H1 (cell line): ENCODE data around the gene CAMK2A. TPM values are rescaled to one million over a fixed set of nuclear protein-coding genes. Genes with fewer than 3 reads are reported as not detected.

Experiments
- CTCF ChIA-PET: fragments of 300-600 bp; sonication (Branson Sonifier 250); formaldehyde crosslinking; loops from one replicate; lab custom pipeline; 2021; ENCODE audit not compliant: partially characterized antibody; lab: Charles Lee
- POLR2A ChIA-PET: fragments of 300-600 bp; sonication (Branson Sonifier 250); formaldehyde crosslinking; loops from one replicate; lab custom pipeline; 2021; ENCODE audit warnings: inconsistent platforms; ENCODE audit not compliant: partially characterized antibody; lab: Charles Lee
- DNase-seq, 2 experiments: peaks; one replicate each; pipeline versions ENCODE4 v3.0.0 to v3.0.0-alpha.2; 2010 to 2022; ENCODE audit warnings: low spot score in 2 of 2, low read depth in 1 of 2, mixed read lengths in 1 of 2
- FAIRE-seq: peaks from 2 replicates; lab custom pipeline; 2011; peaks lifted over from hg19 to GRCh38; lab: Jason Lieb, UNC
- H2AFZ ChIP-seq: 2 replicates; pipeline ENCODE4 v1.8.1; 2012; ENCODE audit warnings: low read length, inconsistent platforms
- H2AK5ac ChIP-seq: 2 replicates; pipeline ENCODE4 v1.6.1; 2013; ENCODE audit warnings: low read depth, low read length
- H2BK120ac ChIP-seq: replicated peaks from 2 replicates; pipeline ENCODE3; 2013; ENCODE audit warnings: low read depth, low read length, inconsistent platforms
- H2BK12ac ChIP-seq: 2 replicates; pipeline ENCODE4 v1.6.1; 2013; ENCODE audit warnings: low read depth, low read length
- H2BK15ac ChIP-seq: 2 replicates; pipeline ENCODE4 v1.6.1; 2013; ENCODE audit warnings: low read length
- H2BK20ac ChIP-seq: 2 replicates; pipeline ENCODE4 v1.6.1; 2013; ENCODE audit warnings: low read length
- H2BK5ac ChIP-seq: 2 replicates; pipeline ENCODE4 v1.6.1; 2013; ENCODE audit warnings: low read depth, low read length
- H3K14ac ChIP-seq: 2 replicates; pipeline ENCODE4 v1.6.1; 2013; ENCODE audit warnings: inconsistent platforms; ENCODE audit not compliant: insufficient read length
- H3K18ac ChIP-seq: 2 replicates; pipeline ENCODE4 v1.6.1; 2013; ENCODE audit warnings: low read length; ENCODE audit errors: extremely low read depth
- H3K23ac ChIP-seq: 2 replicates; pipeline ENCODE4 v1.6.1; 2013; ENCODE audit warnings: inconsistent platforms; ENCODE audit not compliant: insufficient read length
- H3K23me2 ChIP-seq: 2 replicates; pipeline ENCODE4 v1.6.1; 2013; ENCODE audit warnings: low read depth, low read length
- H3K27ac ChIP-seq: 2 replicates; pipeline ENCODE4 v1.6.1; 2011; ENCODE audit warnings: low read depth, low read length, inconsistent platforms
- H3K27me3 ChIP-seq, 4 experiments: replicated peaks in 1 of 4; 1 replicate in 1 of 4; 2 replicates in 3 of 4; pipeline versions ENCODE4 v1.6.1 to v1.8.1; 2011 to 2013; ENCODE audit warnings: low read length in 3 of 4, mild to moderate bottlenecking in 3 of 4, inconsistent platforms in 2 of 4, mixed read lengths in 2 of 4, moderate library complexity in 1 of 4; ENCODE audit not compliant: control insufficient read depth in 3 of 4, insufficient read depth in 3 of 4; ENCODE audit errors: extremely low read depth in 1 of 4
- H3K36me3 ChIP-seq, 4 experiments: 2 replicates each; pipeline versions ENCODE4 v1.6.1 to v1.8.1; 2011 to 2013; ENCODE audit warnings: mild to moderate bottlenecking in 4 of 4, low read length in 3 of 4, moderate library complexity in 2 of 4, control low read depth in 1 of 4, inconsistent platforms in 1 of 4; ENCODE audit not compliant: insufficient read depth in 4 of 4, control insufficient read depth in 2 of 4
- H3K4ac ChIP-seq: replicated peaks from 2 replicates; pipeline ENCODE3; 2013; ENCODE audit warnings: low read length, low read depth, mixed read lengths, inconsistent platforms; ENCODE audit not compliant: insufficient read length
- H3K4me1 ChIP-seq, 4 experiments: replicated peaks in 1 of 4; 1 replicate in 1 of 4; 2 replicates in 3 of 4; pipeline versions ENCODE4 v1.6.1 to v1.8.1; 2011 to 2013; ENCODE audit warnings: low read length in 3 of 4, inconsistent platforms in 2 of 4, mixed read lengths in 1 of 4; ENCODE audit not compliant: insufficient read depth in 4 of 4, control insufficient read depth in 3 of 4
- H3K4me2 ChIP-seq, 2 experiments: 2 replicates each; pipeline versions ENCODE4 v1.6.1 to v1.8.1; 2011 to 2013; ENCODE audit warnings: low read depth in 2 of 2, low read length in 2 of 2, control low read depth in 1 of 2, inconsistent platforms in 1 of 2, mild to moderate bottlenecking in 1 of 2; ENCODE audit not compliant: insufficient read depth in 1 of 2
- H3K4me3 ChIP-seq, 4 experiments: fragments of 200-600, 300-600 bp in 1 of 4; sonication (generic), shearing (Covaris generic), sonication (Bioruptor Twin) in 1 of 4; 2 replicates each; pipeline versions ENCODE4 v1.5.1 to v1.8.1; 2011 to 2016; ENCODE audit warnings: low read length in 4 of 4, low read depth in 3 of 4, control low read depth in 2 of 4, inconsistent platforms in 2 of 4, mild to moderate bottlenecking in 2 of 4, mixed read lengths in 1 of 4, moderate library complexity in 1 of 4; ENCODE audit not compliant: insufficient read depth in 2 of 4; ENCODE audit errors: extremely low read depth in 1 of 4
- H3K56ac ChIP-seq: replicated peaks from 2 replicates; pipeline ENCODE3; 2013; ENCODE audit warnings: low read depth, mild to moderate bottlenecking, mixed read lengths, low read length, inconsistent platforms; ENCODE audit not compliant: insufficient read length
- H3K79me1 ChIP-seq: 2 replicates; pipeline ENCODE4 v1.6.1; 2013; ENCODE audit warnings: low read depth, low read length, control low read depth
- H3K79me2 ChIP-seq, 2 experiments: 2 replicates each; pipeline versions ENCODE4 v1.6.1 to v1.8.1; 2012 to 2013; ENCODE audit warnings: low read length in 2 of 2, mild to moderate bottlenecking in 2 of 2, inconsistent platforms in 1 of 2; ENCODE audit not compliant: insufficient read depth in 2 of 2, control insufficient read depth in 1 of 2
- H3K9ac ChIP-seq, 4 experiments: replicated peaks in 1 of 4; 1 replicate in 1 of 4; 2 replicates in 3 of 4; pipeline versions ENCODE4 v1.6.1 to v1.8.1; 2011 to 2013; ENCODE audit warnings: low read depth in 3 of 4, low read length in 3 of 4, control low read depth in 2 of 4, mild to moderate bottlenecking in 2 of 4, moderate library complexity in 2 of 4, inconsistent platforms in 1 of 4; ENCODE audit errors: extremely low read depth in 1 of 4
- H3K9me3 ChIP-seq, 2 experiments: 2 replicates each; pipeline versions ENCODE4 v1.6.1 to v1.8.1; 2012 to 2013; ENCODE audit warnings: mild to moderate bottlenecking in 2 of 2, moderate library complexity in 2 of 2, control low read depth in 1 of 2, inconsistent platforms in 1 of 2, low read depth in 1 of 2, low read length in 1 of 2, mixed read lengths in 1 of 2; ENCODE audit not compliant: insufficient read depth in 2 of 2
- H4K20me1 ChIP-seq, 2 experiments: replicated peaks in 1 of 2; 2 replicates each; pipeline versions ENCODE3 to v1.8.1; 2011 to 2013; ENCODE audit warnings: inconsistent platforms in 2 of 2, low read length in 2 of 2, mild to moderate bottlenecking in 1 of 2; ENCODE audit not compliant: insufficient read depth in 2 of 2, control insufficient read depth in 1 of 2
- H4K5ac ChIP-seq: 2 replicates; pipeline ENCODE4 v1.6.1; 2013; ENCODE audit warnings: low read length, low read depth, mixed read lengths, inconsistent platforms; ENCODE audit not compliant: insufficient read length
- H4K8ac ChIP-seq: 2 replicates; pipeline ENCODE4 v1.8.0; 2013; ENCODE audit warnings: mild to moderate bottlenecking, moderate library complexity, low read length, inconsistent platforms; ENCODE audit not compliant: insufficient read depth; ENCODE audit errors: extremely low read depth
- H4K91ac ChIP-seq: replicated peaks from 2 replicates; pipeline ENCODE3; 2013; ENCODE audit warnings: low read length, mixed read lengths, inconsistent platforms; ENCODE audit not compliant: insufficient read length
- CTBP2 ChIP-seq: IDR thresholded peaks from 2 replicates; pipeline ENCODE4 v1.7.0; 2011; ENCODE audit warnings: borderline replicate concordance, mild to moderate bottlenecking, moderate library complexity, mixed read lengths, low read length; ENCODE audit not compliant: insufficient read depth, insufficient read length
- EZH2 ChIP-seq: fragments of 200-600 bp; sonication (generic); IDR thresholded peaks from 2 replicates; pipeline ENCODE4 v1.7.1; 2012; ENCODE audit warnings: low read depth, mild to moderate bottlenecking, moderate library complexity, low read length, inconsistent platforms; ENCODE audit not compliant: severe bottlenecking
- GABPA ChIP-seq: IDR thresholded peaks from 2 replicates; pipeline ENCODE4 v1.6.1; 2011; ENCODE audit warnings: mild to moderate bottlenecking, low read length, moderate library complexity, borderline replicate concordance; ENCODE audit not compliant: insufficient read depth
- MAFK ChIP-seq: IDR thresholded peaks from 2 replicates; pipeline ENCODE4 v1.6.1; 2012; ENCODE audit warnings: low read depth, mild to moderate bottlenecking, improper control_type of control experiment, low read length
- POLR2AphosphoS5 ChIP-seq: IDR thresholded peaks from 2 replicates; pipeline ENCODE4 v1.6.1; 2011; ENCODE audit warnings: low read depth, low read length
- RNF2 ChIP-seq: fragments of 200-900, 300-1000 bp; sonication (generic); IDR thresholded peaks from 2 replicates; pipeline ENCODE4 v1.7.1; 2016; ENCODE audit warnings: borderline replicate concordance, low read depth, mild to moderate bottlenecking, antibody characterized with exemption, low read length; ENCODE audit not compliant: poor library complexity, severe bottlenecking; ENCODE audit errors: missing control alignments
- TEAD4 ChIP-seq: IDR thresholded peaks from 2 replicates; pipeline ENCODE4 v1.6.1; 2012; ENCODE audit warnings: low read depth, low read length, inconsistent platforms, mixed read lengths
- WGBS, 2 experiments: shearing (Covaris generic) in 1 of 2; methylation state at CpG; one replicate each; pipeline versions ENCODE4 v1.1.6 to v1.1.7; 2013 to 2015; ENCODE audit warnings: low lambda C conversion rate in 2 of 2, mixed read lengths in 2 of 2, inconsistent platforms in 1 of 2, low coverage in 1 of 2, missing lambda C conversion rate in 1 of 2; ENCODE audit not compliant: insufficient replicate concordance in 2 of 2, insufficient coverage in 1 of 2, insufficient read length in 1 of 2; ENCODE audit errors: extremely low coverage in 1 of 2, missing lambda C conversion rate in 1 of 2; 5-methylcytosine and 5-hydroxymethylcytosine counted together
- polyA plus RNA-seq, 7 experiments: library from polyadenylated mRNA; depleted of rRNA in 3 of 7; stranded (reverse) in 5 of 7; unstranded in 2 of 7; fragments of >200 nt in 5 of 7; fragments of 200-250 nt in 2 of 7; gene quantifications; 1 replicate in 5 of 7; 2 replicates in 1 of 7; 4 replicates in 1 of 7; pipeline versions ENCODE4 v1.2.1 to v1.2.3, GENCODE V29; 2011 to 2013; ENCODE audit warnings: missing spikeins in 2 of 7, mixed read lengths in 2 of 7
- total RNA-seq: library from RNA; stranded (reverse); fragmentation: NEBNext Ultra II Directional; extraction: Animal tissue kit (Norgen Biotek cat#: 25700); gene quantifications from 2 replicates; pipeline ENCODE4 v1.2.1, GENCODE V29; 2021

CAMK2A gene
- total and polyA plus RNA-seq, 2 of the 8 experiments (the other 6 are each of a cell fraction or from before 2014, with no cell fraction given) = 0.20 to 0.28 TPM

DNA sequence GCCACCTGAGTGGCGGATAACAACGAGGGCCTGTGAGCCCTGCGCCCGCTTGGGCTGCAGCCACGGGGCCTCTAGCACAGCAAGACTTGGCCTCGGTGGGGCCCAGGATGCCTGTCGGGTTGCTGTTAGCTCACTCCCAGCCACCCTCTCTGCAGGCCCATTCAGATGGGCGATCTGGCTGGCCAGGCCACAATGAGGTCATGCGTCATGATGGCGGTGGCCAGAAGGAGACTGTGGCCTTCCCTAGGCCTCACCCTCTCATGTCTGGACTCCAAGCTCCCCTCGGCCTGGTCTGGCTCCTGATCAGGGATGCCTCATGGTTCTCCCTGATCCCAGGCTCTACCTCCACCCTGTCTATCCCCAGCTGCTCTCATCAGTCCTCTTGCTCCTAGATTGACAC is 49.0 kb upstream of the CAMK2A start:
- no peaks in the 10 kb centered on the region for H3K36me3 ChIP-seq
- peaks cover 0 to 2% (median 0%) of the 10 kb centered on the region in 4 experiments; a peak in 1 of 7 replicates for H3K4me1 ChIP-seq
- no peaks in the 10 kb centered on the region for H3K9me3 ChIP-seq
- WGBS, 2 experiments = 92% methylated on average over 11 of the region's 11 CpGs; no CpG with 5 or more reads in 1 of the 2 experiments
- no peak overlapping the region for H2BK15ac ChIP-seq
- H3K4me2 ChIP-seq = no peak overlapping the region
- H2AK5ac ChIP-seq = no peak overlapping the region
- H2BK20ac ChIP-seq = no peak overlapping the region
- DNase-seq = no peak
- no peak overlapping the region for H3K4me3 ChIP-seq
- H3K23ac ChIP-seq = no peak overlapping the region
- H2BK120ac ChIP-seq = no peak overlapping the region
- H3K23me2 ChIP-seq = peaks cover 1% of the 10 kb centered on the region; the same call in 1 of the 2 replicates
- no peaks in the 10 kb centered on the region for H3K79me2 ChIP-seq
- ChIA-PET POLR2A (no interaction called here), CTCF (interaction anchor here (0.8 to 15.6 kb wide), 4 partner anchors 12 to 186 kb away, joined by 3 to 126 read pairs (median 4); no protein-coding TSS in a partner anchor)
- H4K20me1 ChIP-seq = no peaks in the 10 kb centered on the region
- no peak overlapping the region for H3K4ac ChIP-seq
- no peak for TF ChIP-seq EZH2
- no peak for TF ChIP-seq GABPA
- no peak for TF ChIP-seq RNF2
- no peak for TF ChIP-seq MAFK
- TF ChIP-seq TEAD4 = no peak
- TF ChIP-seq CTBP2 = no peak
- no peak for TF ChIP-seq POLR2AphosphoS5
- H4K5ac ChIP-seq = no peak overlapping the region
- no peak overlapping the region for H3K9ac ChIP-seq
- H4K8ac ChIP-seq = no peak overlapping the region
- no peak overlapping the region for H3K27ac ChIP-seq
- no peak overlapping the region for H2BK12ac ChIP-seq
- no peak overlapping the region for H2AFZ ChIP-seq
- H3K14ac ChIP-seq = no peak overlapping the region
- no peaks in the 10 kb centered on the region for H3K79me1 ChIP-seq
- no peak overlapping the region for H2BK5ac ChIP-seq
- FAIRE-seq = no peak
- no peak overlapping the region for H3K18ac ChIP-seq
- H3K27me3 ChIP-seq = no peaks in the 10 kb centered on the region
- no peak overlapping the region for H4K91ac ChIP-seq
- no peak overlapping the region for H3K56ac ChIP-seq
